Peyer's patch (tissue), 4 donors: ENCODE measurements around the gene IDH3B. TPM values are rescaled to one million over a fixed set of nuclear protein-coding genes. Genes with fewer than 3 reads are reported as not detected.

Source experiments
- DNase-seq, 3 donors: peaks; one replicate each; pipeline ENCODE4 v3.0.0-alpha.2; 2017 to 2019
- H3K27ac ChIP-seq, 4 donors: fragments of 200-600 bp; sonication (generic); one replicate each; pipeline ENCODE4 v1.5.1; 2016 to 2019
- H3K27me3 ChIP-seq, 2 donors: fragments of 200-600 bp; sonication (generic); one replicate each; pipeline ENCODE4 v1.5.1; 2019
- H3K36me3 ChIP-seq, 3 donors: fragments of 200-600 bp; sonication (generic); one replicate each; pipeline ENCODE4 v1.5.1; 2016 to 2019
- H3K4me1 ChIP-seq, 4 donors: fragments of 200-600 bp; sonication (generic); one replicate each; pipeline ENCODE4 v1.5.1; 2016 to 2019
- H3K4me3 ChIP-seq, 4 donors: fragments of 200-600 bp; sonication (generic); 1 replicate in 3 of 4; 2 replicates in 1 of 4; pipeline ENCODE4 v1.5.1; 2016 to 2019; ENCODE audit warnings: mild to moderate bottlenecking in 1 of 4
- H3K9me3 ChIP-seq, 4 donors: fragments of 200-600 bp; sonication (generic); one replicate each; pipeline ENCODE4 v1.5.1; 2016 to 2019; ENCODE audit warnings: mild to moderate bottlenecking in 1 of 4
- CTCF ChIP-seq, 6 experiments: fragments of 450-650 bp in 4 of 6; fragments of 200-600 bp in 2 of 6; sonication (generic) in 1 of 6; IDR thresholded peaks; one replicate each; pipeline ENCODE4 v1.5.1; 2017 to 2019; ENCODE audit warnings: antibody characterized with exemption in 6 of 6, mild to moderate bottlenecking in 3 of 6, moderate library complexity in 1 of 6
- POLR2A ChIP-seq, 2 donors: fragments of 450-650 bp; IDR thresholded peaks; one replicate each; pipeline ENCODE4 v1.5.1; 2017; ENCODE audit warnings: antibody characterized with exemption in 2 of 2, mild to moderate bottlenecking in 2 of 2, moderate library complexity in 2 of 2
- total RNA-seq, 4 donors: library from RNA; depleted of rRNA; stranded (reverse); fragments of >200 nt; gene quantifications; one replicate each; pipeline ENCODE4 v1.1.0, GENCODE V29; 2016

Gene IDH3B
- total RNA-seq, 4 donors from 2014 or later, result 113 to 156 (median 134) TPM

DNA sequence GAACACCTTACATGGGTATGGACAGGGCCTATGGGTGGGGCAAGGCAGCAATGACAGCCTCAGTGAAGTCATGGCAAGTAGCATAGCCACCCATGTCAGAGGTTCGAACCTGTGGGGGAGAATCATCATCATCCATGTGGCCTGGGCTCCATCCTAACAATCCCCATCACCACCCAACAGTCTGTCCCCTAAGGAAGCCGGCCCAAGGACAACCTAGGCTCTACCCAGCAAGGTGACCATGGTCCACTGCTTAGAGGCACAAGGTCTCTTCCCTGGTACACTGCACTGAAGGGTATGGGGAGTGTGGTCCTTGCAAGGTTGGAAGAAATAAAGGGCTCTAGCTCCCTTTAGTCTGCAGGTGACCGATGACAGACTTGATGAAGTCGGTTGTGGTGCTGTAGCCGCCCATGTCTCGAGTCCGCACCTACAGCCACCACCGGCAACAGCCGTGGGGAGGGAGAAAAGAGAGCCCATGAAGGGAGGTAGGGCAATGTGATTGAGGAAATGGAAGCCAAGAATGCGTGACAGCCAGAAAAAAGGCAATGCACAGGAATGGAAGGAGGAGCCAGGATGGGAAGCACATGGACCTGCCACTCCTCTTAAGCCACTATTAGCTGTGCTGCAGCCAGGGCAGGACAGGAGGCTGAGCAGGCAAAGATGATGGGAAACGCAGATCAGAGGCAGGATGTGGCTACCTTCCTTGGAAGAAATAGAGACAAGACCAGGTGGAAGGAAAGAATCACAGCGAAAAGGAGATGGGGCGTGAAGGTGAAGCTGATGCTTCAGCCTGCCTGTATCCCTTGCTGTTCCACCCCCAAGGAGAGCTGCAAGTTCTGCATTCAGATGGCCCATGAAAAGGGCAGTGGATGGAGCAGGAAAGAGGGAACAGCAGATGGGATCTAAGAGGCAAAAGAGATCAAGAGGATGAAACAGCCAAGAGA, 5.3 kb downstream of the IDH3B start:
- Histone ChIP-seq H3K36me3 (peaks cover 0 to 87% (median 0%) of the 10 kb centered on the region in 3 donors), H3K4me1 (peaks cover 0 to 24% (median 6%) of the 10 kb centered on the region in 4 donors), H3K27ac (no peak overlapping the region), H3K4me3 (no peak overlapping the region), H3K9me3 (no peaks in the 10 kb centered on the region), H3K27me3 (no peaks in the 10 kb centered on the region)
- no peak for DNase-seq
- TF ChIP-seq POLR2A (IDR thresholded peaks at IDR 0.05), result no peak
- no peak for TF ChIP-seq CTCF (IDR thresholded peaks at IDR 0.05)

- no peak for DNase-seq
- H3K27me3 ChIP-seq, result no peaks in the 10 kb centered on the region
- H3K4me1 ChIP-seq, result peaks cover 0 to 22% (median 4%) of the 10 kb centered on the region in 4 donors
- no peak overlapping the region for H3K4me3 ChIP-seq
- no peak for TF ChIP-seq POLR2A (IDR thresholded peaks at IDR 0.05)
- no peak for TF ChIP-seq CTCF (IDR thresholded peaks at IDR 0.05)
- no peak overlapping the region for H3K27ac ChIP-seq
- peaks cover 0 to 87% (median 0%) of the 10 kb centered on the region in 3 donors for H3K36me3 ChIP-seq
- no peaks in the 10 kb centered on the region for H3K9me3 ChIP-seq
Measured at GRCh38 chr20:2657674-2658073, 6.3 kb downstream of the IDH3B start.

DNA sequence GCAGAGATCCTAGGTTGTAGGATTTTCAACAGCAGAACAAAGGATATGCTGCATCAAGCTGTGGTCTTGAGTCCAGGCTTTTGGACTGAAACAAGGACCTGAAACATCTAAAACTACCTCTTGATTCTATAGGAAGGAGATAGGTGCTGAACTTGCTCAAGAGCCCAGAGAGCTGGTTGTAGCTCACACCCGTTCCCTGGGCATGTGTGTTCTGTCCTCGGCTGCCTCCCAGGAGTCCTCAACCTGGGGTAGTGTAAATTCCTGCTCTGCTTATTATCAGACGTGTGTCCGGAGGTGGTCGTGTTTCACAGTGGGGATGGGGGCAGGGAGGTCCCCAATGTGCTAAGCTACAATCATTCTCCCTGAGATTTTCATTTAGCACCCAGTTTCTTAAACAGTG, 6.8 kb downstream of the IDH3B start:
- Histone ChIP-seq H3K4me1 (peaks cover 0 to 19% (median 4%) of the 10 kb centered on the region in 4 donors), H3K27ac (no peak overlapping the region), H3K36me3 (peaks cover 0 to 82% (median 0%) of the 10 kb centered on the region in 3 donors), H3K9me3 (no peaks in the 10 kb centered on the region), H3K27me3 (no peaks in the 10 kb centered on the region), H3K4me3 (no peak overlapping the region)
- TF ChIP-seq POLR2A (IDR thresholded peaks at IDR 0.05), result no peak
- no peak for TF ChIP-seq CTCF (IDR thresholded peaks at IDR 0.05)
- no peak for DNase-seq

GRCh38 chr20:2656471-2657117, 7.4 kb downstream of the IDH3B start:
- no peak for DNase-seq
- no peak overlapping the region for H3K4me3 ChIP-seq
- peaks cover 0 to 76% (median 0%) of the 10 kb centered on the region in 3 donors for H3K36me3 ChIP-seq
- TF ChIP-seq CTCF (IDR thresholded peaks at IDR 0.05), result no peak
- no peak for TF ChIP-seq POLR2A (IDR thresholded peaks at IDR 0.05)
- no peak overlapping the region for H3K27ac ChIP-seq
- no peaks in the 10 kb centered on the region for H3K27me3 ChIP-seq
- peaks cover 0 to 19% (median 4%) of the 10 kb centered on the region in 4 donors for H3K4me1 ChIP-seq
- no peaks in the 10 kb centered on the region for H3K9me3 ChIP-seq

DNA sequence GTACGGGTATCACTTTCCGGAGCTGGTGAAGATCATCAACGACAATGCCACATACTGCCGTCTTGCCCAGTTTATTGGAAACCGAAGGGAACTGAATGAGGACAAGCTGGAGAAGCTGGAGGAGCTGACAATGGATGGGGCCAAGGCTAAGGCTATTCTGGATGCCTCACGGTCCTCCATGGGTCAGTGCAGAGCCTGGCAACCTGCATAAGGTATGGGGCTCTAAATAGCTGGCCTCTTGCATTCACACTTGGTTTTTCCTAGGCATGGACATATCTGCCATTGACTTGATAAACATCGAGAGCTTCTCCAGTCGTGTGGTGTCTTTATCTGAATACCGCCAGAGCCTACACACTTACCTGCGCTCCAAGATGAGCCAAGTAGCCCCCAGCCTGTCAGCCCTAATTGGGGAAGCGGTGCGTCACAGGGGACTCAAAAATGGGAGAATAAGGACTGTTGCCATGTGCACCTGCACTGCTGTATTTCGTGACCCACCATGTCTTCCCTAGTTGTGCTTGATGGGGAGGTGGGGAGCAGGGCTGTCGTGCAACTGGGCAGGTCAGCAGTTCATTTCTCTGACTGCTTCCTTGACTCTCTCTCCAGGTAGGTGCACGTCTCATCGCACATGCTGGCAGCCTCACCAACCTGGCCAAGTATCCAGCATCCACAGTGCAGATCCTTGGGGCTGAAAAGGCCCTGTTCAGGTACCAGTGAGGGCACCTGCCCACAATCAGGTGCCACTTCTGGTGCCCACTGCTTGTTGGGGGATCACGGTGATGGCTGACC, 8.5 kb downstream of the IDH3B start:
- no peaks in the 10 kb centered on the region for H3K9me3 ChIP-seq
- peaks cover 0 to 26% (median 4%) of the 10 kb centered on the region in 4 donors for H3K4me1 ChIP-seq
- TF ChIP-seq CTCF (IDR thresholded peaks at IDR 0.05), result no peak
- no peak for TF ChIP-seq POLR2A (IDR thresholded peaks at IDR 0.05)
- no peak overlapping the region for H3K4me3 ChIP-seq
- H3K27ac ChIP-seq, result no peak overlapping the region
- no peaks in the 10 kb centered on the region for H3K27me3 ChIP-seq
- DNase-seq, result no peak
- H3K36me3 ChIP-seq, result peaks cover 0 to 65% (median 0%) of the 10 kb centered on the region in 3 donors
